HCT116 (cell line): ENCODE measurements around the gene ANO3. TPM values are rescaled to one million over a fixed set of nuclear protein-coding genes. Genes with fewer than 3 reads are reported as not detected.

ENCODE experiments used
- ATAC-seq: fragments of 200-7000 bp; cut with Tn5 transposase; 2 replicates; pipeline ENCODE4 v1.9.1; 2020; ENCODE audit warnings: mild to moderate bottlenecking, moderate library complexity
- BruUV-seq: library from RNA; stranded (reverse); fragments of 400-500 nt; replicated peaks from 2 replicates; lab custom pipeline; 2021; lab: Mats Ljungman, UMichigan
- CTCF ChIA-PET: fragments of 300-600 bp; sonication (Branson Sonifier 250); formaldehyde crosslinking; loops from one replicate; lab custom pipeline; 2021; ENCODE audit warnings: antibody characterized with exemption; lab: Charles Lee
- POLR2A ChIA-PET: fragments of 300-600, 350-600 bp; sonication (Branson Sonifier 250); formaldehyde crosslinking; loops from one replicate; lab custom pipeline; 2021; ENCODE audit warnings: antibody characterized with exemption; lab: Charles Lee
- RAD21 ChIA-PET, 2 experiments: fragments of 300-600 bp; sonication (Branson Sonifier 250); formaldehyde crosslinking; loops; one replicate each; lab custom pipeline; 2023; ENCODE audit warnings: low total read pairs in 2 of 2; ENCODE audit not compliant: uncharacterized antibody in 2 of 2, unreplicated experiment in 2 of 2, low non-redundant PET in 1 of 2; lab: Charles Lee
- DNase-seq: peaks from one replicate; pipeline ENCODE4 v3.0.0-alpha.2; 2010; ENCODE audit warnings: low read depth, low spot score
- H2AFZ ChIP-seq: fragments of 200-600 bp; shearing (Covaris generic), sonication (generic); 2 replicates; pipeline ENCODE4 v1.6.1; 2017; ENCODE audit warnings: low read depth, mixed run types, mixed read lengths, antibody characterized with exemption, low read length; ENCODE audit not compliant: poor library complexity, severe bottlenecking
- H3K27ac ChIP-seq: 2 replicates; pipeline ENCODE4 v1.5.1; 2012; ENCODE audit warnings: low read depth, low read length
- H3K27me3 ChIP-seq: fragments of 200-600 bp; sonication (generic); 2 replicates; pipeline ENCODE4 v1.6.1; 2016; ENCODE audit warnings: mixed run types, low read length, mixed read lengths; ENCODE audit not compliant: insufficient read depth
- H3K36me3 ChIP-seq, 2 experiments: fragments of 200-500 bp in 1 of 2; fragments of 200-600 bp in 1 of 2; sonication (Bioruptor generic) in 1 of 2; sonication (generic) in 1 of 2; 2 replicates each; pipeline versions ENCODE4 v1.5.1 to v1.6.1; 2014 to 2016; ENCODE audit warnings: low read length in 2 of 2, inconsistent platforms in 1 of 2, mixed read lengths in 1 of 2, mixed run types in 1 of 2; ENCODE audit not compliant: insufficient read depth in 2 of 2, control insufficient read depth in 1 of 2
- H3K4me1 ChIP-seq, 2 experiments: fragments of 200-600 bp in 1 of 2; sonication (generic) in 1 of 2; 2 replicates each; pipeline versions ENCODE4 v1.5.1 to v1.6.1; 2012 to 2017; ENCODE audit warnings: low read length in 2 of 2, inconsistent platforms in 1 of 2, mild to moderate bottlenecking in 1 of 2, mixed read lengths in 1 of 2, mixed run types in 1 of 2, moderate library complexity in 1 of 2; ENCODE audit not compliant: insufficient read depth in 2 of 2, control insufficient read depth in 1 of 2
- H3K4me2 ChIP-seq: fragments of 200-600 bp; sonication (generic); 2 replicates; pipeline ENCODE4 v1.6.1; 2017; ENCODE audit warnings: mixed run types, low read length, mixed read lengths
- H3K4me3 ChIP-seq, 2 experiments: fragments of 200-600 bp in 1 of 2; sonication (generic) in 1 of 2; replicated peaks in 1 of 2; 2 replicates each; pipeline ENCODE4 v1.5.1; 2011 to 2016; ENCODE audit warnings: low read length in 2 of 2, control low read depth in 1 of 2, low read depth in 1 of 2, mild to moderate bottlenecking in 1 of 2, mixed read lengths in 1 of 2, mixed run types in 1 of 2
- H3K79me2 ChIP-seq: fragments of 200-600 bp; sonication (generic); 2 replicates; pipeline ENCODE4 v1.6.1; 2017; ENCODE audit warnings: mild to moderate bottlenecking, mixed run types, low read length, moderate library complexity, mixed read lengths; ENCODE audit not compliant: insufficient read depth
- H3K9ac ChIP-seq: fragments of 200-600 bp; sonication (generic); 2 replicates; pipeline ENCODE4 v1.6.1; 2016; ENCODE audit warnings: low read length, mixed read lengths
- H3K9me2 ChIP-seq: fragments of 200-600 bp; sonication (generic), shearing (Covaris generic); 2 replicates; pipeline ENCODE4 v1.6.1; 2017; ENCODE audit warnings: mixed run types, mild to moderate bottlenecking, moderate library complexity; ENCODE audit not compliant: insufficient read depth
- H3K9me3 ChIP-seq, 2 experiments: fragments of 200-500 bp in 1 of 2; fragments of 200-600 bp in 1 of 2; sonication (Bioruptor generic) in 1 of 2; sonication (generic) in 1 of 2; 2 replicates each; pipeline ENCODE4 v1.6.1; 2014 to 2017; ENCODE audit warnings: low read length in 2 of 2, mixed read lengths in 2 of 2, inconsistent platforms in 1 of 2, low read depth in 1 of 2, mild to moderate bottlenecking in 1 of 2, mixed run types in 1 of 2, moderate library complexity in 1 of 2; ENCODE audit not compliant: control insufficient read depth in 1 of 2, insufficient read depth in 1 of 2
- H4K20me1 ChIP-seq: fragments of 200-600 bp; sonication (generic), shearing (Covaris generic); 2 replicates; pipeline ENCODE4 v1.6.1; 2017; ENCODE audit warnings: mixed run types, mild to moderate bottlenecking, moderate library complexity; ENCODE audit not compliant: insufficient read depth
- ATF3 ChIP-seq: IDR thresholded peaks from 2 replicates; pipeline ENCODE4 v1.6.1; 2012
- CBX3 ChIP-seq: IDR thresholded peaks from 2 replicates; pipeline ENCODE4 v1.6.1; 2012; ENCODE audit warnings: low read depth
- CEBPB ChIP-seq: IDR thresholded peaks from 2 replicates; pipeline ENCODE4 v1.6.1; 2012; ENCODE audit warnings: low read depth
- EGR1 ChIP-seq: IDR thresholded peaks from 2 replicates; pipeline ENCODE4 v1.6.1; 2012; ENCODE audit warnings: low read depth
- EZH2 ChIP-seq: fragments of 200-600 bp; sonication (generic); IDR thresholded peaks from 2 replicates; pipeline ENCODE4 v1.6.1; 2017; ENCODE audit warnings: antibody characterized with exemption, mixed run types
- EZH2phosphoT487 ChIP-seq: fragments of 200-600 bp; IDR thresholded peaks from 2 replicates; pipeline ENCODE4 v1.6.1; 2018; ENCODE audit warnings: antibody characterized with exemption, borderline replicate concordance
- FOSL1 ChIP-seq: IDR thresholded peaks from 2 replicates; pipeline ENCODE4 v1.6.1; 2012; ENCODE audit warnings: low read depth
- POLR2A ChIP-seq: IDR thresholded peaks from 2 replicates; pipeline ENCODE4 v1.7.0; 2011; ENCODE audit warnings: borderline replicate concordance; ENCODE audit not compliant: insufficient read depth, insufficient read length; ENCODE audit errors: extremely low read depth
- POLR2AphosphoS5 ChIP-seq: IDR thresholded peaks from 2 replicates; pipeline ENCODE4 v1.6.1; 2011; ENCODE audit warnings: mild to moderate bottlenecking, low read depth, low read length, moderate library complexity
- REST ChIP-seq: IDR thresholded peaks from 2 replicates; pipeline ENCODE4 v1.6.1; 2012; ENCODE audit warnings: low read depth
- SIN3A ChIP-seq: IDR thresholded peaks from 2 replicates; pipeline ENCODE4 v1.6.1; 2012; ENCODE audit warnings: low read depth
- SRF ChIP-seq: IDR thresholded peaks from 2 replicates; pipeline ENCODE4 v1.6.1; 2012; ENCODE audit warnings: low read depth
- TCF7L2 ChIP-seq: IDR thresholded peaks from 2 replicates; pipeline ENCODE4 v1.7.0; 2011; ENCODE audit warnings: borderline replicate concordance, inconsistent platforms; ENCODE audit not compliant: insufficient read depth, insufficient read length; ENCODE audit errors: extremely low read depth
- YY1 ChIP-seq: IDR thresholded peaks from 2 replicates; pipeline ENCODE4 v1.6.1; 2011; ENCODE audit warnings: low read length, low read depth, moderate library complexity, mild to moderate bottlenecking; ENCODE audit not compliant: insufficient replicate concordance; ENCODE audit errors: extremely low read depth
- ZBTB33 ChIP-seq: IDR thresholded peaks from 2 replicates; pipeline ENCODE4 v1.6.1; 2011; ENCODE audit warnings: mild to moderate bottlenecking, low read length, moderate library complexity; ENCODE audit not compliant: insufficient replicate concordance; ENCODE audit errors: extremely low read depth
- ZFX ChIP-seq: fragments of 450-650 bp; IDR thresholded peaks from 2 replicates; pipeline ENCODE4 v1.6.1; 2017
- intact Hi-C: fragments of 100-400 bp; cut with micrococcal nuclease; formaldehyde crosslinking; loops from 2 replicates; pipeline ENCODE4 v1.10.0; 2022
- total RNA-seq: library from RNA; stranded (reverse); gene quantifications from one replicate; pipeline ENCODE4 v1.2.1, GENCODE V29; 2021; ENCODE audit not compliant: unreplicated experiment

Gene ANO3
- total RNA-seq, 1 experiment from 2014 or later: not detected

GRCh38 chr11:26578998-26579661 lies 247.2 kb downstream of the ANO3 start:
- no peaks in the 10 kb centered on the region for H3K4me1 ChIP-seq
- no peak overlapping the region for H3K27ac ChIP-seq
- DNase-seq: no peak
- H3K9me3 ChIP-seq: peaks cover 5 to 7% of the 10 kb centered on the region in 2 experiments; a peak in 3 of 4 replicates
- CTCF ChIA-PET: no interaction called here
- H4K20me1 ChIP-seq: no peaks in the 10 kb centered on the region
- no peak for ATAC-seq
- no peak overlapping the region for H3K9ac ChIP-seq
- RAD21 ChIA-PET: no interaction called here
- H3K79me2 ChIP-seq: no peaks in the 10 kb centered on the region
- no peaks in the 10 kb centered on the region for H3K9me2 ChIP-seq
- TF ChIP-seq CEBPB: no peak
- no peak for TF ChIP-seq EZH2
- TF ChIP-seq POLR2AphosphoS5: no peak
- TF ChIP-seq FOSL1: no peak
- no peak for TF ChIP-seq TCF7L2
- intact Hi-C loops: no loop called here
- no peak overlapping the region for H3K4me2 ChIP-seq
- H3K36me3 ChIP-seq: no peaks in the 10 kb centered on the region
- POLR2A ChIA-PET: no interaction called here
- no peak overlapping the region for H3K4me3 ChIP-seq
- no peak overlapping the region for H2AFZ ChIP-seq
- no TSS peak for BruUV-seq
- H3K27me3 ChIP-seq: no peaks in the 10 kb centered on the region

- Histone ChIP-seq H3K9ac (no peak overlapping the region), H3K79me2 (no peaks in the 10 kb centered on the region), H2AFZ (no peak overlapping the region), H3K9me3 (peaks cover 5% of the 10 kb centered on the region in 2 experiments; a peak in 3 of 4 replicates), H3K4me1 (no peaks in the 10 kb centered on the region), H3K27ac (no peak overlapping the region), H3K36me3 (no peaks in the 10 kb centered on the region), H3K9me2 (no peaks in the 10 kb centered on the region), H4K20me1 (no peaks in the 10 kb centered on the region), H3K4me2 (no peak overlapping the region), H3K27me3 (no peaks in the 10 kb centered on the region), H3K4me3 (no peak overlapping the region)
- DNase-seq (no peak), ATAC-seq (no peak)
- intact Hi-C loops: no loop called here
- RAD21 ChIA-PET: no interaction called here
- CTCF ChIA-PET: no interaction called here
- no TSS peak for BruUV-seq
- POLR2A ChIA-PET: no interaction called here
- TF ChIP-seq CBX3: no peak
- no peak for TF ChIP-seq SIN3A
- no peak for TF ChIP-seq ZBTB33
- TF ChIP-seq EZH2phosphoT487: no peak
- TF ChIP-seq ATF3: no peak
- TF ChIP-seq EGR1: no peak
- no peak for TF ChIP-seq YY1
- no peak for TF ChIP-seq FOSL1
- no peak for TF ChIP-seq POLR2A
- no peak for TF ChIP-seq REST
- no peak for TF ChIP-seq EZH2
- no peak for TF ChIP-seq ZFX
- TF ChIP-seq SRF: no peak
Measured at GRCh38 chr11:26579683-26580082, 247.8 kb downstream of the ANO3 start.
